Breast epithelium (tissue), 4 donors: ENCODE measurements around the gene BPIFA1. TPM values are rescaled to one million over a fixed set of nuclear protein-coding genes. Genes with fewer than 3 reads are reported as not detected.

Experiments used
- DNase-seq, 2 donors: peaks; one replicate each; pipeline ENCODE4 v3.0.0-alpha.2; 2019; ENCODE audit warnings: low spot score in 2 of 2
- H3K27ac ChIP-seq, 2 donors: fragments of 200-600 bp; sonication (generic) in 1 of 2; one replicate each; pipeline ENCODE4 v1.5.1; 2016 to 2019; ENCODE audit warnings: mild to moderate bottlenecking in 1 of 2
- H3K27me3 ChIP-seq, 2 donors: fragments of 200-600 bp; sonication (generic) in 1 of 2; one replicate each; pipeline versions ENCODE4 v1.5.1 to v1.6.0; 2017 to 2019; ENCODE audit warnings: control low read depth in 1 of 2, mild to moderate bottlenecking in 1 of 2
- H3K36me3 ChIP-seq: fragments of 200-600 bp; one replicate; pipeline ENCODE4 v1.5.1; 2019
- H3K4me1 ChIP-seq, 2 donors: fragments of 200-600 bp; sonication (generic); one replicate each; pipeline ENCODE4 v1.5.1; 2016 to 2019; ENCODE audit warnings: control low read depth in 1 of 2
- H3K4me3 ChIP-seq, 3 donors: fragments of 200-600 bp; sonication (generic); 1 replicate in 2 of 3; 2 replicates in 1 of 3; pipeline ENCODE4 v1.5.1; 2016 to 2019; ENCODE audit warnings: mild to moderate bottlenecking in 3 of 3, moderate library complexity in 2 of 3
- H3K9me3 ChIP-seq, 2 donors: fragments of 200-600 bp; sonication (generic) in 1 of 2; one replicate each; pipeline ENCODE4 v1.5.1; 2016 to 2019; ENCODE audit warnings: control low read depth in 1 of 2
- CTCF ChIP-seq, 3 donors: fragments of 450-650 bp; IDR thresholded peaks; one replicate each; pipeline ENCODE4 v1.5.1; 2016 to 2017; ENCODE audit warnings: antibody characterized with exemption in 3 of 3, mild to moderate bottlenecking in 3 of 3, moderate library complexity in 3 of 3
- POLR2A ChIP-seq: fragments of 450-650 bp; IDR thresholded peaks from one replicate; pipeline ENCODE4 v1.6.1; 2016; ENCODE audit warnings: antibody characterized with exemption, mild to moderate bottlenecking, moderate library complexity
- POLR2AphosphoS5 ChIP-seq, 3 donors: sonication (generic); formaldehyde crosslinking; IDR thresholded peaks; one replicate each; pipeline ENCODE4 v1.6.1; 2017; ENCODE audit warnings: antibody characterized with exemption in 3 of 3
- intact Hi-C: fragments of 100-400 bp; cut with DNase I; formaldehyde crosslinking; loops from one replicate; pipeline ENCODE4 v1.15.1; 2023; ENCODE audit warnings: low total_unique reads
- total RNA-seq, 3 donors: library from RNA; depleted of rRNA; stranded (reverse); fragments of >200 nt; gene quantifications; one replicate each; pipeline ENCODE4 v1.1.0, GENCODE V29; 2016

BPIFA1 gene
- total RNA-seq = not detected

- intact Hi-C loops = no loop called here
- Histone ChIP-seq H3K4me1 (no peaks in the 10 kb centered on the region), H3K9me3 (no peaks in the 10 kb centered on the region), H3K27ac (no peak within 1 kb of the TSS), H3K36me3 (no peaks in the 10 kb centered on the region), H3K4me3 (no peak within 1 kb of the TSS), H3K27me3 (peaks cover 0 to 13% of the 10 kb centered on the region in 2 donors)
- no peak for TF ChIP-seq POLR2A
- no peak for TF ChIP-seq CTCF (IDR thresholded peaks at IDR 0.05)
- no peak for TF ChIP-seq POLR2AphosphoS5 (IDR thresholded peaks at IDR 0.05)
- DNase-seq = no peak
Observed at GRCh38 chr20:33235696-33236095, at the start of gene BPIFA1. Gene BPIFA1, plus strand, starts transcription at chr20:33235996. Its CDS starts 1,716 bp downstream, at chr20:33237712.

- DNase-seq = no peak
- Histone ChIP-seq H3K4me3 (no peak overlapping the region), H3K4me1 (no peaks in the 10 kb centered on the region), H3K27me3 (no peaks in the 10 kb centered on the region), H3K9me3 (peaks cover 0 to 6% of the 10 kb centered on the region in 2 donors), H3K27ac (no peak overlapping the region), H3K36me3 (no peaks in the 10 kb centered on the region)
- TF ChIP-seq POLR2A = no peak
- no peak for TF ChIP-seq POLR2AphosphoS5 (IDR thresholded peaks at IDR 0.05)
- no peak for TF ChIP-seq CTCF (IDR thresholded peaks at IDR 0.05)
- intact Hi-C loops = no loop called here
Observed at GRCh38 chr20:33187491-33187890, 48.3 kb upstream of the BPIFA1 start.

- H3K36me3 ChIP-seq = no peaks in the 10 kb centered on the region
Observed at GRCh38 chr20:33188421-33188820, 47.4 kb upstream of the BPIFA1 start.

GRCh38 chr20:33191484-33191883, 44.3 kb upstream of the BPIFA1 start:
- no peak for DNase-seq
- H3K4me3 ChIP-seq = no peak overlapping the region
- H3K9me3 ChIP-seq = no peaks in the 10 kb centered on the region
- no peak for TF ChIP-seq CTCF (IDR thresholded peaks at IDR 0.05)
- H3K27me3 ChIP-seq = no peaks in the 10 kb centered on the region
- no peaks in the 10 kb centered on the region for H3K4me1 ChIP-seq
- intact Hi-C loops = no loop called here
- no peaks in the 10 kb centered on the region for H3K36me3 ChIP-seq
- H3K27ac ChIP-seq = no peak overlapping the region

More at GRCh38 chr20:33188421-33188820, 47.4 kb upstream of the BPIFA1 start:
- intact Hi-C loops = no loop called here
- H3K4me3 ChIP-seq = no peak overlapping the region
- no peak for TF ChIP-seq POLR2AphosphoS5 (IDR thresholded peaks at IDR 0.05)
- TF ChIP-seq CTCF (IDR thresholded peaks at IDR 0.05) = no peak
- TF ChIP-seq POLR2A = no peak
- no peak for DNase-seq
- H3K4me1 ChIP-seq = no peaks in the 10 kb centered on the region
- peaks cover 0 to under 1% of the 10 kb centered on the region in 2 donors for H3K9me3 ChIP-seq
- H3K27me3 ChIP-seq = no peaks in the 10 kb centered on the region
- H3K27ac ChIP-seq = no peak overlapping the region

- intact Hi-C loops = no loop called here
- no peaks in the 10 kb centered on the region for H3K27me3 ChIP-seq
- no peaks in the 10 kb centered on the region for H3K9me3 ChIP-seq
- no peaks in the 10 kb centered on the region for H3K4me1 ChIP-seq
- TF ChIP-seq POLR2A (no peak), POLR2AphosphoS5 (IDR thresholded peaks at IDR 0.05) (no peak), CTCF (IDR thresholded peaks at IDR 0.05) (no peak)
- DNase-seq = no peak
- H3K27ac ChIP-seq = no peak overlapping the region
- no peak overlapping the region for H3K4me3 ChIP-seq
- H3K36me3 ChIP-seq = no peaks in the 10 kb centered on the region
Observed at GRCh38 chr20:33191955-33192354, 43.8 kb upstream of the BPIFA1 start.
